Fibroblast of skin of left quadriceps (primary cell): ENCODE results near the gene ISL2.

Experiments
- DNase-seq, 2 experiments: peaks; one replicate each; pipeline ENCODE4 v3.0.0-alpha.2; 2013; ENCODE audit warnings: low read depth in 2 of 2

ISL2 gene

DNA sequence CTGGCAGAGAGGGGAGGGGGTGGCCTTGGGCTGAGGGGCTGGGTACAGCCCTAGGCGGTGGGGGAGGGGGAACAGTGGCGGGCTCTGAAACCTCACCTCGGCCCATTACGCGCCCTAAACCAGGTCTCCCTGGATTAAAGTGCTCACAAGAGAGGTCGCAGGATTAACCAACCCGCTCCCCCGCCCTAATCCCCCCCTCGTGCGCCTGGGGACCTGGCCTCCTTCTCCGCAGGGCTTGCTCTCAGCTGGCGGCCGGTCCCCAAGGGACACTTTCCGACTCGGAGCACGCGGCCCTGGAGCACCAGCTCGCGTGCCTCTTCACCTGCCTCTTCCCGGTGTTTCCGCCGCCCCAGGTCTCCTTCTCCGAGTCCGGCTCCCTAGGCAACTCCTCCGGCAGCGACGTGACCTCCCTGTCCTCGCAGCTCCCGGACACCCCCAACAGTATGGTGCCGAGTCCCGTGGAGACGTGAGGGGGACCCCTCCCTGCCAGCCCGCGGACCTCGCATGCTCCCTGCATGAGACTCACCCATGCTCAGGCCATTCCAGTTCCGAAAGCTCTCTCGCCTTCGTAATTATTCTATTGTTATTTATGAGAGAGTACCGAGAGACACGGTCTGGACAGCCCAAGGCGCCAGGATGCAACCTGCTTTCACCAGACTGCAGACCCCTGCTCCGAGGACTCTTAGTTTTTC lies 4.9 kb downstream of the ISL2 start:
- no peak for DNase-seq

DNA sequence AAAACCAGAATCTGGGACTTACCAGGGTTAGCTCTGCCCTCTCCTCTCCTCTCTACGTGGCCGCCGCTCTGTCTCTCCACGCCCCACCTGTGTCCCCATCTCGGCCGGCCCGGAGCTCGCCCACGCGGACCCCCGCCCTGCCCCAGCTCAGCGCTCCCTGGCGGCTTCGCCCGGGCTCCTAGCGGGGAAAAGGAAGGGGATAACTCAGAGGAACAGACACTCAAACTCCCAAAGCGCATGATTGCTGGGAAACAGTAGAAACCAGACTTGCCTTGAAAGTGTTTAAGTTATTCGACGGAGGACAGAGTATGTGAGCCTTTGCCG lies 5.4 kb downstream of the ISL2 start:
- DNase-seq = no peak

GRCh38 chr15:76342382-76343201 lies 6.0 kb downstream of the ISL2 start:
- no peak for DNase-seq

GRCh38 chr15:76343313-76343996 lies 6.9 kb downstream of the ISL2 start:
- DNase-seq = no peak

DNA sequence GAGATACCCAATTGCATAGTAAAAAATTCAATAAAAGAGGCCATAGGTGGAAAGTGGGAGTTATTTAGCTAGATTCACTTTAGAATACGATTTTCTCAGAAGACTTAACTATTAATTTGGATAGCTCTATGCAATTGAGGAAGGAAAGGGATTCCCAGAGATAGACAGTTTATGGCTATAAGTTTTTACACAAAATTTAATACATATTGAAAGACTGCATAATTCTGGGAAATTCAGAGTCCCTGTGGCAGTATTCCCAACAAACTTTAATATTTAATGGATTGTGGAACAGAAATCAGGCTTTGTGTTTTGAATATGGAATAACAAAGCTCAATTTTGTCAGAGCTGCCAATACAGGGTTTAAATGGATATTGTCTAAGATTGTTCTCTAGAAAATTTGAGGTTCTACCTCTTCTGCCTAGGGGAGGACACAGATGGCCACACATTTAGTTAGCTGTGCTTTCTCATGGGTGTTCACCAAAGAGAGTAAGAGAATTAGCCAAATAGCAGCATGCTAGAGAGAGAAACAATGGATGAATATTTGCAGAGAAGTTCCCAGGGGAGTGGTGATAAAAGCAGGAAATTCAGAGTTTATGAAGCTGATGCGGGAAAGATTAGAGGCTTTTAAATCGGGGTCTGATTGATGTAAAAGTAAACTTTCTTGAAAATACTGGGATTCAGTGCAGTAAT lies 8.5 kb downstream of the ISL2 start:
- no peak for DNase-seq

- DNase-seq = no peak
These were observed 9.0 kb downstream of the ISL2 start for GRCh38 chr15:76345583-76345879.

DNA sequence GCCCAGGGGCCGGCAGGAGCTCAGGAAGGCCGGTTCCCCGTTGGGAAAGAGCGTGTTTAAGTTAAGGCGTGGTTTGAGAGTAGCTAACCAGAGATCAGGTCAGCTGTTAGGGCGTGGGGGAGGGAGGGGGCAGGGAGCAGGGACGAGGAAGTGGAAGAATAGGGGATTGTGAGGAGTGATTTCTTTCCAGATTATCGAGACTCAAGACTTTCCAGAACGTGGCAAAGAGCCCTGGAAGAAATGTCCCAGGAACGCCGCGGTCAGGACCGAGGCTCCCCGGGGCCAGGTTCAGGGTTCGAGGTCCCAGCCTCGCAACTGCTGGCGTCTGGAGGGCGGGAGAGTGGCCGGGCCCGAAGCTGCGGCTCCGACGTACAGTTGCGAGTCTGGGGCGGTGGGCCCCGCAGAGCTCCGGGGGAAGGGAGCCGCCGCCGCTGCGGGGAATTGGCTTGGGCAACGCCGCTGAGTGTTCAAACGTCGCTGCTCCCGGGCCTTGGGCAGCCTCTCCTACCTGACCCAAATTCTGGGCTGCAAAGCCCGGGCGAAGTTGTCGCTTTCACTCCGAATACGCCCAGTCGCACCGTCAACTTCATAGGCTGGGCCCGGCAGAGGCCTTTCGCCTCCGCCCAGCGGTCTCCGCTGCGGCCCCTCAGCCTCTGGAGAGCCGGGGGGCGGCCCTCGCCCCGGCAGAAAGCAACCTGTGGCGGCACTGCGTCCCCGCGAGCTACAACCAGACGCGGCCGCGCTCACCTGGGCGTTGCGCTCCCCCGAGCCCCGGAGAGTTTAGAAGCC lies 9.5 kb downstream of the ISL2 start:
- DNase-seq = no peak

DNA sequence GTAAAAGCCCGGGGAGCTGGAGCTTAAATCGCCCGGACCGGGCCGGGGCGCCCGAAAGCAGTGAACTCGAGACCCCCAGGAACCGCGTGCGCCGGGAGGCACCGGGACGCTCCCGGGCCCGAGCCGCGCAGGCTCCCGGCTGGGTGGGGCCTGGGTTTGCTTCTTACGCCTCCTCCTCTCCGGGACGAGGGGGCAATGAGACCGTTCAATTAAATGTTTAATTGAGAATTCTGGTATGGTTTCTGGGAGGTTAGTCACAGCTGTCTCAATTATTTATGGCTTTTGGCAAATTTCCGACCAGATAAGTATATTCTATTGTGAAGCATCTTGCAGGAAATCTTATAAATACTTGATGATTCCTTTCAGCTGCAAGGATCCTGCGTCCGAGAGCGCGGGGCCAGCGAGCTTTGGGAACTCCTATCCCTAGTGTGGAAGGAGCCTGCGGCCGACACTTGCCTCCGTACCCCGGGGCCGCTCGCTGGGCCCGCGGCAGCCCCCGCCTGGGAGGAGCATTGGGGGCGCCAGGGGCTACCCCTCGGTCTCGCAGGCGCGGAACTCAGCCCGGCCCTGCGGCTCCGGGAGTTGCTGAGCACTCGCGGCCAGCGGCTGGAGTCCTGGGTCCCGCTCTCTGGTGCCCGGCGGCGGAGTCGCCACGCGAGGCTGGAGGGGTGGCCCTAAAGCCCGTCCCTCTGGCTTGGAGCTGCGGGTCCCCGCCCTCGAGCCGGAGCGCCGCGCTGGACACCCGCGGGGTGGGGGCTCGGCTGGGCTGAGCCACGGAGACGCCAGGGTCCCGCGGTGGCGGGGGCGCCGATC lies 10.3 kb downstream of the ISL2 start:
- DNase-seq = no peak

- no peak for DNase-seq
These were observed 11.0 kb downstream of the ISL2 start for GRCh38 chr15:76347482-76348055.

DNA sequence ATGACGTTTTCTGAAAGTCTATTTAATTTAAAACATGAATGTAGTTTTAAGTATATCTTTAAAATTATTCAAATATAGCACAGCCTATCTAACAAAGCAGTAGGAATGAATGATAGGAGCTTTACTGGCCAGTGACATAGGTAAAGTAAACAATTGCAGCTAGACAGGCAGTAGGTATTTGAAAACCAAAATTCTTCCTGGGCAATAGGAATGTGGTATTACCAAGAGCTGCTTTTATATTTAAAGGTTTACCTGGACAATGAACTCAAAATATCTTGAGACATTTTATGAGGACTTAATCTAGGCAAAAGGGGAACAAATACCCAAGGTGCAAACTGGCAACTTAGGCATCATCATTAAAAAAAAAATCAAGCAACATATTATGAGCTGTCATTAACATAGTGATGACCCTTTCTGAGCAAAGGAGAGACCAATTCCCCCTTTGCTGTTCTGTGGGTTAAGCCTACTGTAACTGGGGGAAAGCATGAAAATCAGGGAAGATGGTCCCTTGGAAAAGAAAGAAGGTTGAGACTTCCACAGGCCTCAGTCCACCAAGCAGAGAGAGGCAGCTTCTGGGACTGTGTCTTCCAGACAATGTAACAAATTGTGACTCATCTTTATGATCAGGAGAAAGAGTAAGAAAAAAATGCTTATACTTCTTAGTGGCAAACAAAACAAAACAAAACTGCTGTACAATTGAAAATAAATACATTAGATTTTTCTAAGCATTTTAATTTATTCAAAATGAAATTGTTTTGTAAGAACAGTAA lies 12.9 kb downstream of the ISL2 start:
- DNase-seq = no peak

DNA sequence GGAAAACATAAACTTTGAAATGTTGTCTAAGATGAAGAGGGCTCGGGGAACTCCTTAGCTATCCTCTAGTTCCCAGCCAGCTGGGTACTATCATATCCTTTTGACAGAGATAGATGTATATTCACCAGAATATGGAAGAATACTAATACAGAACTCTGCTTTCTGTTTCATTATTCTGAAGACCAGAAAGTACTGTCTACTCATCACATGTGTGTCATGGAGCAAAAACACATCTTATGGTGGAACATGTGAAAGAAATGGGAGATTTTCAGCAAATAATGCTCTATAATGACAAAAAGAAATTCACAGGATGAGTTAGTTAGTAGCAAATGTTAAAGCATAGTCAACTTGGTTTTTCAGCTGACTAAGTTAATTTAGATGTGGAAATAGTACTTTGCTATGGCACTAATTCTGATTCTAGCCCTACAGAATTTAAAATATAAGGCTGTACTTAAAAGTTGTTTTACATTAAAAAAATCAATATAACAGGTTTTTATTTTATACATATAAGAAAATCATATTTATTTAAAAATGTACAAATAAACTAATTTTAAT lies 16.5 kb downstream of the ISL2 start:
- DNase-seq = no peak

DNA sequence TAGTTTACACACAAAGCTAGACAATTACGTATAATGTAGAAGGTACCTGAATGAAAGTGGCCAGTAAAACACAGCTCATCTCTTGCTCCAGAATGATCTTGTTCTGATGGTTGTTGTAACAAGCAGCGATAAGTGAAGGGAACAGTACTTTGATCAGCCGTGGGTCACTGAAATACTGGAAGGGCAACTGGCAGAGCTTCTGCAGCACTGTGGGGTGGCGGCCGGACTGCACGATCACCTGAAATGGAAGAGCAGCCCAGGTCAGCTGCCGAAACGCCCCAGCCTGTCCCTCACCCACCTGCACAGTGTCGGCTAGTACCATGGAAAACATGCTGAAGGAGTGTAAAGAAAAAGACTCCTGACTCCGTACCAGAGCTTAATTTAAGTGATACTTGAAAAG lies 17.3 kb downstream of the ISL2 start:
- no peak for DNase-seq

GRCh38 chr15:76354823-76355440 lies 18.4 kb downstream of the ISL2 start:
- DNase-seq = no peak

DNA sequence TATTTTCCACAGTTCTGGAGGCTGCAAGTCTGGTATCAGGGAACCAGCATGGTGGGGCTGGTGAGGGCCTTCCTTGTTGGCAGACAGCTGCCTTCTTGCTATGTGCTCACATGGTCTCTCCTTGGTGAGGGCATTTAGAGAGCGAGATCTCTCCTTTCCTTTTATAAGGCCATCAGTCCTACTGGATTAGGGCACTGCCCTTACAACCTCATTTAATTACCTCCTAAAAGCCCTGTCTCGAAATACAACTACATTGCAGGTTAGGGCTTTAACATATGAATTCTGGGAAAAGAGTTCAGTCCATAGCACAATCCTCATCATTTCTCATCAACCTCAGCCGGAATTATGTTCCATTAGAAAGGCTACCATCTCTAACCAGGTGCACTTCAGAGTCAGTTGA lies 21.9 kb downstream of the ISL2 start:
- DNase-seq = no peak

DNA sequence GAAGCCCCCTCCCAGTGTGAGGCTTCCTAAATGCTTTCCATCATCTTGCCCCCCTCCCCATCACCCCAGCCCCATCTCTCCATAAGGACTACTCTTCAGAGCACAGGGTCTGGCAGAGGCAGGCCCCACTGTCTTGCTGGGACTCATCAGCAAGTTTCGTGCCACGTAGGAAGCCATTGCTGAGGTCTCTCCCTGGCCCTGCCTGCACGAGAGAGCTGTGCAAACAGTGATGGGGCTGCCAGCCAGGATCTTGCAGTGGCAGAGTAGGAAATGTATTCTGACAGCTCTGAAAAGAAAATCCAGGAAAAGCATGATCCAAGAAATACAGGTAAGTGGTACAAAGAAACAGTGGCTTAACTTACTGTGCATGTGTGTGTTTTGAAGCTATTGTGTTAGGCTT lies 22.6 kb downstream of the ISL2 start:
- no peak for DNase-seq

DNA sequence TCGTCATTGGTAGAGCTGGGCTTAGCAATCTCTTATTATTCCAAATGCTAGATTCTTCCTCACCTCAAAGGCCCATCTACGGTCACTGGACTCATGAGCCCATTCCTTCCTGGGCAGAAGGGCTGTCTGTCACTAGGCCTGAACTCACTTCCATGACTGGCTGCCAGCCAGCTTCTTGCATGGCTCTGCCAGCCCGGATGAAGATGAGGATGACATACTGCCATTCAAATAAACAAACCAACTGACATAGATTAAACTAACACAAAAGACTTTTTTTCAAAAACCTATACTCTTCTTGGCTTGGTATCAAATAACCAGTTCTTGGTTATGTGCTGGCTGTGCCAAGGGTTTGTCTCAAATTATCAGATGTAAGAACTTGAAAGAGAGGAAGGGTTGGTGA lies 23.8 kb downstream of the ISL2 start:
- DNase-seq = no peak

GRCh38 chr15:76363251-76363650 lies 26.7 kb downstream of the ISL2 start:
- DNase-seq = no peak

- no peak for DNase-seq
These were observed 30.1 kb downstream of the ISL2 start for GRCh38 chr15:76366714-76367113.

GRCh38 chr15:76368122-76368621 lies 31.6 kb downstream of the ISL2 start:
- DNase-seq = no peak
